Activated naive CD8-positive, alpha-beta T cell treated with anti-CD3 and anti-CD28 coated beads for 36 hours (primary cell): ENCODE measurements around the gene PSMD8. TPM values are rescaled to one million over a fixed set of nuclear protein-coding genes. Genes with fewer than 3 reads are reported as not detected.
"Not testable (repeated sequence)": the region's sequence is repeated elsewhere in the genome, so short reads cannot be mapped to it uniquely, and the experiment has no call there.

ENCODE experiments used
- DNase-seq: peaks from one replicate; pipeline ENCODE4 v3.0.0; 2021
- H3K27ac Mint-ChIP-seq: one replicate; pipeline ENCODE4 v1.8.0; 2022; ENCODE audit warnings: mild to moderate bottlenecking, moderate library complexity, mixed read lengths
- H3K27me3 Mint-ChIP-seq: one replicate; pipeline ENCODE4 v1.8.0; 2022; ENCODE audit warnings: mild to moderate bottlenecking, mixed read lengths
- H3K36me3 Mint-ChIP-seq: one replicate; pipeline ENCODE4 v1.8.0; 2021; ENCODE audit warnings: mild to moderate bottlenecking, mixed read lengths
- H3K4me1 Mint-ChIP-seq: one replicate; pipeline ENCODE4 v1.8.0; 2021; ENCODE audit warnings: mixed read lengths
- H3K4me3 Mint-ChIP-seq: one replicate; pipeline ENCODE4 v1.8.0; 2022; ENCODE audit warnings: mild to moderate bottlenecking, moderate library complexity, mixed read lengths
- H3K9me3 Mint-ChIP-seq: one replicate; pipeline ENCODE4 v1.8.0; 2022; ENCODE audit warnings: mixed read lengths
- total RNA-seq, 2 experiments: library from RNA; stranded (reverse); gene quantifications; one replicate each; pipeline ENCODE4 v1.2.3, GENCODE V29; 2021

The PSMD8 gene
- total RNA-seq, 2 experiments from 2014 or later = 193 to 199 TPM

GRCh38 chr19:38355728-38356725 is 18.3 kb upstream of the PSMD8 start:
- H3K27ac Mint-ChIP-seq = no peak overlapping the region
- no peaks in the 10 kb centered on the region for H3K9me3 Mint-ChIP-seq
- peaks cover 4% of the 10 kb centered on the region for H3K4me1 Mint-ChIP-seq
- H3K4me3 Mint-ChIP-seq = no peak overlapping the region
- no peaks in the 10 kb centered on the region for H3K36me3 Mint-ChIP-seq
- peaks cover 18% of the 10 kb centered on the region for H3K27me3 Mint-ChIP-seq
- DNase-seq = no peak

- H3K27me3 Mint-ChIP-seq = peaks cover 24% of the 10 kb centered on the region
- H3K9me3 Mint-ChIP-seq = no peaks in the 10 kb centered on the region
- peaks cover 9% of the 10 kb centered on the region for H3K4me1 Mint-ChIP-seq
- DNase-seq = no peak
- no peak overlapping the region for H3K27ac Mint-ChIP-seq
- H3K4me3 Mint-ChIP-seq = no peak overlapping the region
- no peaks in the 10 kb centered on the region for H3K36me3 Mint-ChIP-seq
Measured at GRCh38 chr19:38358071-38358470, 16.3 kb upstream of the PSMD8 start.

GRCh38 chr19:38359242-38360021 is 14.9 kb upstream of the PSMD8 start:
- no peak overlapping the region for H3K4me3 Mint-ChIP-seq
- peaks cover 24% of the 10 kb centered on the region for H3K27me3 Mint-ChIP-seq
- no peak for DNase-seq
- no peaks in the 10 kb centered on the region for H3K36me3 Mint-ChIP-seq
- H3K27ac Mint-ChIP-seq = no peak overlapping the region
- H3K9me3 Mint-ChIP-seq = no peaks in the 10 kb centered on the region
- H3K4me1 Mint-ChIP-seq = peaks cover 9% of the 10 kb centered on the region

DNA sequence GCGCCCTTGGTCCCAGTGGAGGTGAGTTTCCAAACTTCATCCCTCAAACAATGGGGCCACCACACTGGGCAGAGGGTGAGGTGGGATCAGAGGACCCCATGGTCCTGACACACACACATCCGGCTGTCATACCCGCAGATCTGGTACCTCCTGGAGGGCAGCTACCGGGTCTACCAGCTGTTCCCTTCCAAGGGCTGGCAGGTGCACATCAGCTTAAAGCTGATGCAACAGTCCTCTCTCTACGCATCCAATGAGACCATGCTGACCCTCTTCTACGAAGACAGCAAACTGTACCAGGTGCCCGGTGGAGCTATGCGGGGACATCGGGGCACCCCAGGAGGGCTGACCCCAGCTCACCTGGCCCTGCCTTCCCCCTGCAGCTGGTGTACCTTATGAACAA is 14.0 kb upstream of the PSMD8 start:
- DNase-seq = no peak
- Mint-ChIP-seq H3K27me3 (peaks cover 24% of the 10 kb centered on the region), H3K4me1 (peaks cover 9% of the 10 kb centered on the region), H3K9me3 (no peaks in the 10 kb centered on the region), H3K36me3 (no peaks in the 10 kb centered on the region), H3K27ac (no peak overlapping the region), H3K4me3 (no peak overlapping the region)

GRCh38 chr19:38360839-38361631 is 13.3 kb upstream of the PSMD8 start:
- no peaks in the 10 kb centered on the region for H3K9me3 Mint-ChIP-seq
- DNase-seq = no peak
- no peak overlapping the region for H3K27ac Mint-ChIP-seq
- no peaks in the 10 kb centered on the region for H3K36me3 Mint-ChIP-seq
- H3K27me3 Mint-ChIP-seq = peaks cover 27% of the 10 kb centered on the region
- H3K4me3 Mint-ChIP-seq = peak overlapping the region; percentile 80
- H3K4me1 Mint-ChIP-seq = peaks cover 9% of the 10 kb centered on the region

GRCh38 chr19:38361633-38362075 is 12.7 kb upstream of the PSMD8 start:
- H3K27ac Mint-ChIP-seq = no peak overlapping the region
- peak overlapping the region; percentile 80 for H3K4me3 Mint-ChIP-seq
- H3K36me3 Mint-ChIP-seq = no peaks in the 10 kb centered on the region
- DNase-seq = peak; percentile 78
- peaks cover 32% of the 10 kb centered on the region for H3K27me3 Mint-ChIP-seq
- no peaks in the 10 kb centered on the region for H3K9me3 Mint-ChIP-seq
- H3K4me1 Mint-ChIP-seq = peaks cover 9% of the 10 kb centered on the region

GRCh38 chr19:38362076-38362945 is 12.1 kb upstream of the PSMD8 start:
- H3K27ac Mint-ChIP-seq = peak overlapping the region; percentile 58
- no peaks in the 10 kb centered on the region for H3K9me3 Mint-ChIP-seq

DNA sequence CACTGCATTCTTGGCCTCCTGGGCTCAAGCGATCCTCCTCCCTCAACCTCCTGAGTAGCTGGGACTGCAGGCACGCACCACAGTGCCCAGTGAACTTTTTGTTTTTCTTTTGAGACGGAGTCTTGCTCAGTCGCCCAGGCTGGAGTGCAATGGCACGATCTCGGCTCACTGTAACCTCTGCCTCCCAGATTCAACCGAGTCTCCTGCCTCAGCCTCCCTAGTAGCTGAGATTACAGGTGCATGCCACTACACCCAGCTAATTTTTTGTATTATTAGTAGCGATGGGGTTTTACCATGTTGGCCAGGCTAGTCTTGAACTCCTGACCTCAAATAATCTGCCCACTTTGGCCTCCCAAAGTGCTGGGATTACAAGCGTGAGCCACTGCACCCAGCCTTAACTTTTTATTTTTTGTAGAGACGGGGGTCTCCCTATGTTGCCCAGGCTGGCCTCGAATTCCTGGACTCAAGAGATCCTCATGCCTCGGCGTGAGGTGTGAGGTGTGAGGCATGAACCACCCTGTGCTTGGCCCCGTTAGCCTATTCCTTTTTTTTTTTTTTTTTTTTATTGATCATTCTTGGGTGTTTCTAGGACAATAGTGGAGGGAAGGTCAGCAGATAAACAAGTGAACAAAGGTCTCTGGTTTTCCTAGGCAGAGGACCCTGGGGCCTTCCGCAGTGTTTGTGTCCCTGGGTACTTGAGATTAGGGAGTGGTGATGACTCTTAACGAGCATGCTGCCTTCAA is 11.3 kb upstream of the PSMD8 start:
- not testable (repeated sequence) for DNase-seq, H3K4me1 Mint-ChIP-seq, H3K27ac Mint-ChIP-seq, H3K36me3 Mint-ChIP-seq, H3K9me3 Mint-ChIP-seq
- peaks cover 39% of the 10 kb centered on the region for H3K27me3 Mint-ChIP-seq
- peak overlapping the region; percentile 51 for H3K4me3 Mint-ChIP-seq

More at GRCh38 chr19:38362076-38362945, 12.1 kb upstream of the PSMD8 start:
- Mint-ChIP-seq H3K36me3 (no peaks in the 10 kb centered on the region), H3K4me3 (peak overlapping the region; percentile 80), H3K27me3 (peaks cover 32% of the 10 kb centered on the region), H3K4me1 (peaks cover 9% of the 10 kb centered on the region)
- DNase-seq = peak; percentile 81

GRCh38 chr19:38367041-38367440 is 7.3 kb upstream of the PSMD8 start:
- peaks cover under 1% of the 10 kb centered on the region for H3K4me1 Mint-ChIP-seq
- no peaks in the 10 kb centered on the region for H3K9me3 Mint-ChIP-seq
- no peak overlapping the region for H3K4me3 Mint-ChIP-seq
- DNase-seq = no peak
- H3K27ac Mint-ChIP-seq = no peak overlapping the region
- peaks cover 26% of the 10 kb centered on the region for H3K27me3 Mint-ChIP-seq
- no peaks in the 10 kb centered on the region for H3K36me3 Mint-ChIP-seq

GRCh38 chr19:38369584-38369983 is 4.8 kb upstream of the PSMD8 start:
- DNase-seq = no peak
- Mint-ChIP-seq H3K27me3 (peaks cover 26% of the 10 kb centered on the region), H3K9me3 (no peaks in the 10 kb centered on the region), H3K27ac (no peak overlapping the region), H3K4me1 (peaks cover 3% of the 10 kb centered on the region), H3K36me3 (peaks cover under 1% of the 10 kb centered on the region), H3K4me3 (no peak overlapping the region)

DNA sequence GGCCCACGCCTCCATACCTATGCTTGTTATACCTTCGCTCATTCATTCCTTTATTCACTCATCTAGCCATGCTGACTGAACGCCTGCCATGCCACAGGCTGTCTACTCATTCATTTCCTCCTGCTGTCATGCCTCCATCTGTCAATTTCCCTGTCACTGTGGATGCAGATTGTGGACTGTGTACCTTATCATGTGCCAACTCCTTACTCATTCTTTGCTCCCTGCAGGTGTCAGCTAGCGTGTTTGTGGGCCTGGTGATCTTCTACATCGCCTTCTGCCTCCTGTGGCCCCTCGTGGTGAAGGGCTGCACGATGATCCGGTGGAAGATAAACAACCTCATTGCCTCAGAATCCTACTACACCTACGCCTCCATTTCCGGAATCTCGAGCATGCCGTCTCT is 4.1 kb upstream of the PSMD8 start:
- Mint-ChIP-seq H3K27me3 (peaks cover 26% of the 10 kb centered on the region), H3K4me1 (peaks cover 3% of the 10 kb centered on the region), H3K27ac (no peak overlapping the region), H3K36me3 (peaks cover 7% of the 10 kb centered on the region), H3K4me3 (no peak overlapping the region), H3K9me3 (no peaks in the 10 kb centered on the region)
- DNase-seq = no peak

- DNase-seq = no peak
- Mint-ChIP-seq H3K27me3 (peaks cover 23% of the 10 kb centered on the region), H3K4me1 (peaks cover 7% of the 10 kb centered on the region), H3K36me3 (peaks cover 14% of the 10 kb centered on the region), H3K9me3 (no peaks in the 10 kb centered on the region), H3K27ac (no peak overlapping the region), H3K4me3 (no peak overlapping the region)
Measured at GRCh38 chr19:38371081-38371480, 3.3 kb upstream of the PSMD8 start.

DNA sequence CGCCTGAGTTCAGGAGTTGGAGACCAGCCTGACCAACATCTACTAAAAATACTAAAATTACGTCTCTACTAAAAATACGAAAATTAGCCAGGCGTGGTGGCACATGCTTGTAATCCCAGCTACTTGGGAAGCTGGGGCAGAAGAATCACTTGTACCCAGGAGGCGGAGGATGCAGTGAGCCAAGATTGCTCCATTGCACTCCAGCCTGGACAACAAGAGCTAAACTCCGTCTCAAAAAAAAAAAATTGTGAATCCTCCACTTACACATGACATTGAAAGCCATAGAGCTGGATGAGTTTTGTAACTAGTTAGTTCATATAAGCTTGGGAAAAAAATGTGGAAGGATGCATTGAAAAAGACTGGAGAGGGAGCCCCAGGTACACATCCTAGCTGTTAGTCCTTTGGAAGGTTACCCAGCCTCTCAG is 452 bp upstream of the PSMD8 start:
- no peaks in the 10 kb centered on the region for H3K9me3 Mint-ChIP-seq
- peak overlapping the region; percentile 91 for H3K27ac Mint-ChIP-seq
- H3K4me1 Mint-ChIP-seq = peaks cover 13% of the 10 kb centered on the region

More for the DNA sequence above, 452 bp upstream of the PSMD8 start:
- peaks cover 6% of the 10 kb centered on the region for H3K27me3 Mint-ChIP-seq
- H3K4me3 Mint-ChIP-seq = peak overlapping the region; percentile 83
- H3K36me3 Mint-ChIP-seq = peaks cover 33% of the 10 kb centered on the region
- no peak for DNase-seq
